Measurements from ENCODE around the gene HOXB5.

The HOXB5 gene

GRCh38 chr17:48577330-48577945 lies 16.1 kb downstream of the HOXB5 start:
- no peak for DNase-seq (ENCODE audit: insufficient read length, low spot score)
- FAIRE-seq, result no peak
- no peak for TF ChIP-seq CTCF (IDR thresholded peaks at IDR 0.05; ENCODE audit: insufficient read depth, missing control alignments)

GRCh38 chr17:48576479-48577309 lies 16.9 kb downstream of the HOXB5 start:
- FAIRE-seq, result no peak
- TF ChIP-seq CTCF (IDR thresholded peaks at IDR 0.05; ENCODE audit: insufficient read depth, missing control alignments), result no peak

GRCh38 chr17:48575673-48576478 lies 17.7 kb downstream of the HOXB5 start:
- FAIRE-seq, result no peak
- no peak for TF ChIP-seq CTCF (IDR thresholded peaks at IDR 0.05; ENCODE audit: insufficient read depth, missing control alignments)
- DNase-seq (ENCODE audit: insufficient read length, low spot score), result no peak

More at GRCh38 chr17:48576479-48577309, 16.9 kb downstream of the HOXB5 start:
- DNase-seq (ENCODE audit: insufficient read length, low spot score), result no peak

- no peak for TF ChIP-seq CTCF (IDR thresholded peaks at IDR 0.05; ENCODE audit: insufficient read depth, missing control alignments)
- no peak for DNase-seq (ENCODE audit: insufficient read length, low spot score)
- no peak for FAIRE-seq
Measured at GRCh38 chr17:48575066-48575582, 18.5 kb downstream of the HOXB5 start.

GRCh38 chr17:48574505-48575065 lies 19.0 kb downstream of the HOXB5 start:
- DNase-seq (ENCODE audit: insufficient read length, low spot score), result no peak
- no peak for FAIRE-seq
- no peak for TF ChIP-seq CTCF (IDR thresholded peaks at IDR 0.05; ENCODE audit: insufficient read depth, missing control alignments)

GRCh38 chr17:48571826-48572417 lies 21.7 kb downstream of the HOXB5 start:
- DNase-seq (ENCODE audit: insufficient read length, low spot score), result no peak
- no peak for FAIRE-seq
- TF ChIP-seq CTCF (IDR thresholded peaks at IDR 0.05; ENCODE audit: insufficient read depth, missing control alignments), result no peak
